HCT116 (cell line): Measurements from ENCODE around the gene LRRN2. TPM values are rescaled to one million over a fixed set of nuclear protein-coding genes. Genes with fewer than 3 reads are reported as not detected.

Experiments used
- ATAC-seq: fragments of 200-7000 bp; cut with Tn5 transposase; 2 replicates; pipeline ENCODE4 v1.9.1; 2020; ENCODE audit warnings: mild to moderate bottlenecking, moderate library complexity
- BruUV-seq: library from RNA; stranded (reverse); fragments of 400-500 nt; replicated peaks from 2 replicates; lab custom pipeline; 2021; lab: Mats Ljungman, UMichigan
- CTCF ChIA-PET: fragments of 300-600 bp; sonication (Branson Sonifier 250); formaldehyde crosslinking; loops from one replicate; lab custom pipeline; 2021; ENCODE audit warnings: antibody characterized with exemption; lab: Charles Lee
- POLR2A ChIA-PET: fragments of 300-600, 350-600 bp; sonication (Branson Sonifier 250); formaldehyde crosslinking; loops from one replicate; lab custom pipeline; 2021; ENCODE audit warnings: antibody characterized with exemption; lab: Charles Lee
- RAD21 ChIA-PET, 2 experiments: fragments of 300-600 bp; sonication (Branson Sonifier 250); formaldehyde crosslinking; loops; one replicate each; lab custom pipeline; 2023; ENCODE audit warnings: low total read pairs in 2 of 2; ENCODE audit not compliant: uncharacterized antibody in 2 of 2, unreplicated experiment in 2 of 2, low non-redundant PET in 1 of 2; lab: Charles Lee
- DNase-seq: peaks from one replicate; pipeline ENCODE4 v3.0.0-alpha.2; 2010; ENCODE audit warnings: low read depth, low spot score
- H2AFZ ChIP-seq: fragments of 200-600 bp; shearing (Covaris generic), sonication (generic); 2 replicates; pipeline ENCODE4 v1.6.1; 2017; ENCODE audit warnings: low read depth, mixed run types, mixed read lengths, antibody characterized with exemption, low read length; ENCODE audit not compliant: poor library complexity, severe bottlenecking
- H3K27ac ChIP-seq: 2 replicates; pipeline ENCODE4 v1.5.1; 2012; ENCODE audit warnings: low read depth, low read length
- H3K27me3 ChIP-seq: fragments of 200-600 bp; sonication (generic); 2 replicates; pipeline ENCODE4 v1.6.1; 2016; ENCODE audit warnings: mixed run types, low read length, mixed read lengths; ENCODE audit not compliant: insufficient read depth
- H3K36me3 ChIP-seq, 2 experiments: fragments of 200-500 bp in 1 of 2; fragments of 200-600 bp in 1 of 2; sonication (Bioruptor generic) in 1 of 2; sonication (generic) in 1 of 2; 2 replicates each; pipeline versions ENCODE4 v1.5.1 to v1.6.1; 2014 to 2016; ENCODE audit warnings: low read length in 2 of 2, inconsistent platforms in 1 of 2, mixed read lengths in 1 of 2, mixed run types in 1 of 2; ENCODE audit not compliant: insufficient read depth in 2 of 2, control insufficient read depth in 1 of 2
- H3K4me1 ChIP-seq, 2 experiments: fragments of 200-600 bp in 1 of 2; sonication (generic) in 1 of 2; 2 replicates each; pipeline versions ENCODE4 v1.5.1 to v1.6.1; 2012 to 2017; ENCODE audit warnings: low read length in 2 of 2, inconsistent platforms in 1 of 2, mild to moderate bottlenecking in 1 of 2, mixed read lengths in 1 of 2, mixed run types in 1 of 2, moderate library complexity in 1 of 2; ENCODE audit not compliant: insufficient read depth in 2 of 2, control insufficient read depth in 1 of 2
- H3K4me2 ChIP-seq: fragments of 200-600 bp; sonication (generic); 2 replicates; pipeline ENCODE4 v1.6.1; 2017; ENCODE audit warnings: mixed run types, low read length, mixed read lengths
- H3K4me3 ChIP-seq, 2 experiments: fragments of 200-600 bp in 1 of 2; sonication (generic) in 1 of 2; replicated peaks in 1 of 2; 2 replicates each; pipeline ENCODE4 v1.5.1; 2011 to 2016; ENCODE audit warnings: low read length in 2 of 2, control low read depth in 1 of 2, low read depth in 1 of 2, mild to moderate bottlenecking in 1 of 2, mixed read lengths in 1 of 2, mixed run types in 1 of 2
- H3K79me2 ChIP-seq: fragments of 200-600 bp; sonication (generic); 2 replicates; pipeline ENCODE4 v1.6.1; 2017; ENCODE audit warnings: mild to moderate bottlenecking, mixed run types, low read length, moderate library complexity, mixed read lengths; ENCODE audit not compliant: insufficient read depth
- H3K9ac ChIP-seq: fragments of 200-600 bp; sonication (generic); 2 replicates; pipeline ENCODE4 v1.6.1; 2016; ENCODE audit warnings: low read length, mixed read lengths
- H3K9me2 ChIP-seq: fragments of 200-600 bp; sonication (generic), shearing (Covaris generic); 2 replicates; pipeline ENCODE4 v1.6.1; 2017; ENCODE audit warnings: mixed run types, mild to moderate bottlenecking, moderate library complexity; ENCODE audit not compliant: insufficient read depth
- H3K9me3 ChIP-seq, 2 experiments: fragments of 200-500 bp in 1 of 2; fragments of 200-600 bp in 1 of 2; sonication (Bioruptor generic) in 1 of 2; sonication (generic) in 1 of 2; 2 replicates each; pipeline ENCODE4 v1.6.1; 2014 to 2017; ENCODE audit warnings: low read length in 2 of 2, mixed read lengths in 2 of 2, inconsistent platforms in 1 of 2, low read depth in 1 of 2, mild to moderate bottlenecking in 1 of 2, mixed run types in 1 of 2, moderate library complexity in 1 of 2; ENCODE audit not compliant: control insufficient read depth in 1 of 2, insufficient read depth in 1 of 2
- H4K20me1 ChIP-seq: fragments of 200-600 bp; sonication (generic), shearing (Covaris generic); 2 replicates; pipeline ENCODE4 v1.6.1; 2017; ENCODE audit warnings: mixed run types, mild to moderate bottlenecking, moderate library complexity; ENCODE audit not compliant: insufficient read depth
- ATF3 ChIP-seq: IDR thresholded peaks from 2 replicates; pipeline ENCODE4 v1.6.1; 2012
- CBX3 ChIP-seq: IDR thresholded peaks from 2 replicates; pipeline ENCODE4 v1.6.1; 2012; ENCODE audit warnings: low read depth
- CEBPB ChIP-seq: IDR thresholded peaks from 2 replicates; pipeline ENCODE4 v1.6.1; 2012; ENCODE audit warnings: low read depth
- EGR1 ChIP-seq: IDR thresholded peaks from 2 replicates; pipeline ENCODE4 v1.6.1; 2012; ENCODE audit warnings: low read depth
- ELF1 ChIP-seq: IDR thresholded peaks from 2 replicates; pipeline ENCODE4 v1.6.1; 2012; ENCODE audit warnings: low read depth, borderline replicate concordance
- EZH2 ChIP-seq: fragments of 200-600 bp; sonication (generic); IDR thresholded peaks from 2 replicates; pipeline ENCODE4 v1.6.1; 2017; ENCODE audit warnings: antibody characterized with exemption, mixed run types
- EZH2phosphoT487 ChIP-seq: fragments of 200-600 bp; IDR thresholded peaks from 2 replicates; pipeline ENCODE4 v1.6.1; 2018; ENCODE audit warnings: antibody characterized with exemption, borderline replicate concordance
- FOSL1 ChIP-seq: IDR thresholded peaks from 2 replicates; pipeline ENCODE4 v1.6.1; 2012; ENCODE audit warnings: low read depth
- JUND ChIP-seq: IDR thresholded peaks from 2 replicates; pipeline ENCODE4 v1.6.1; 2012
- POLR2A ChIP-seq: IDR thresholded peaks from 2 replicates; pipeline ENCODE4 v1.7.0; 2011; ENCODE audit warnings: borderline replicate concordance; ENCODE audit not compliant: insufficient read depth, insufficient read length; ENCODE audit errors: extremely low read depth
- RAD21 ChIP-seq: IDR thresholded peaks from 2 replicates; pipeline ENCODE4 v1.6.1; 2012; ENCODE audit warnings: low read depth, mild to moderate bottlenecking
- SIN3A ChIP-seq: IDR thresholded peaks from 2 replicates; pipeline ENCODE4 v1.6.1; 2012; ENCODE audit warnings: low read depth
- SP1 ChIP-seq: IDR thresholded peaks from 2 replicates; pipeline ENCODE4 v1.6.1; 2012; ENCODE audit warnings: low read depth
- TCF7L2 ChIP-seq: IDR thresholded peaks from 2 replicates; pipeline ENCODE4 v1.7.0; 2011; ENCODE audit warnings: borderline replicate concordance, inconsistent platforms; ENCODE audit not compliant: insufficient read depth, insufficient read length; ENCODE audit errors: extremely low read depth
- YY1 ChIP-seq: IDR thresholded peaks from 2 replicates; pipeline ENCODE4 v1.6.1; 2011; ENCODE audit warnings: low read length, low read depth, moderate library complexity, mild to moderate bottlenecking; ENCODE audit not compliant: insufficient replicate concordance; ENCODE audit errors: extremely low read depth
- ZBTB33 ChIP-seq: IDR thresholded peaks from 2 replicates; pipeline ENCODE4 v1.6.1; 2011; ENCODE audit warnings: mild to moderate bottlenecking, low read length, moderate library complexity; ENCODE audit not compliant: insufficient replicate concordance; ENCODE audit errors: extremely low read depth
- intact Hi-C: fragments of 100-400 bp; cut with micrococcal nuclease; formaldehyde crosslinking; loops from 2 replicates; pipeline ENCODE4 v1.10.0; 2022
- total RNA-seq: library from RNA; stranded (reverse); gene quantifications from one replicate; pipeline ENCODE4 v1.2.1, GENCODE V29; 2021; ENCODE audit not compliant: unreplicated experiment

The LRRN2 gene
- total RNA-seq, 1 experiment from 2014 or later, result 3.2 TPM

- no peak overlapping the region for H2AFZ ChIP-seq
- TF ChIP-seq SP1 (no peak), RAD21 (no peak), JUND (no peak), ATF3 (no peak), POLR2A (no peak), EZH2 (no peak), TCF7L2 (no peak), CEBPB (no peak), YY1 (no peak), EZH2phosphoT487 (no peak), ZBTB33 (no peak), FOSL1 (no peak), ELF1 (no peak), CBX3 (no peak), SIN3A (no peak), EGR1 (no peak)
- H3K4me1 ChIP-seq, result peaks cover 0 to 9% of the 10 kb centered on the region in 2 experiments; a peak in 2 of 4 replicates
- no peak overlapping the region for H3K4me3 ChIP-seq
- intact Hi-C loops, result no loop called here
- no peaks in the 10 kb centered on the region for H3K79me2 ChIP-seq
- ATAC-seq (no peak), DNase-seq (no peak)
- H3K4me2 ChIP-seq, result no peak overlapping the region
- no peaks in the 10 kb centered on the region for H3K36me3 ChIP-seq
- ChIA-PET CTCF (interaction anchor here (1.1 kb wide), 1 partner anchor 229 kb away, joined by 8 read pairs; no protein-coding TSS in a partner anchor), RAD21 (no interaction called here), POLR2A (no interaction called here)
- H3K9me2 ChIP-seq, result no peaks in the 10 kb centered on the region
- no peaks in the 10 kb centered on the region for H3K27me3 ChIP-seq
- no peak overlapping the region for H3K27ac ChIP-seq
- no peaks in the 10 kb centered on the region for H4K20me1 ChIP-seq
- H3K9me3 ChIP-seq, result no peaks in the 10 kb centered on the region
- BruUV-seq, result no TSS peak
- H3K9ac ChIP-seq, result no peak overlapping the region
Observed at GRCh38 chr1:204577794-204578478, 107.6 kb downstream of the LRRN2 start.
